HepG2 (cell line): ENCODE measurements around the gene ZPLD1. TPM values are rescaled to one million over a fixed set of nuclear protein-coding genes. Genes with fewer than 3 reads are reported as not detected.

Experiments used
- ATAC-seq: fragments of 200-7000 bp; cut with Tn5 transposase; 3 replicates; pipeline ENCODE4 v1.9.1; 2020; ENCODE audit warnings: mild to moderate bottlenecking, moderate library complexity
- BruUV-seq: library from RNA; stranded (reverse); fragments of 400-500 nt; replicated peaks from 2 replicates; lab custom pipeline; 2021; lab: Mats Ljungman, UMichigan
- CTCF ChIA-PET: fragments of 300-600 bp; formaldehyde crosslinking; extraction: SDS; loops from one replicate; lab custom pipeline; 2021; ENCODE audit warnings: low total read pairs, inconsistent platforms, low intra/inter-chr PET ratio; lab: Yijun Ruan, JAX
- POLR2A ChIA-PET: fragments of 350-600 bp; sonication (Branson Sonifier 250); formaldehyde crosslinking; loops from one replicate; lab custom pipeline; 2020; ENCODE audit warnings: antibody characterized with exemption, inconsistent platforms; lab: Yijun Ruan, JAX
- DNase-seq: peaks from one replicate; pipeline ENCODE4 v3.0.0-alpha.2; 2015; ENCODE audit warnings: low spot score
- FAIRE-seq: peaks from 3 replicates; lab custom pipeline; 2011; peaks lifted over from hg19 to GRCh38; lab: Jason Lieb, UNC
- H2AFZ ChIP-seq: one replicate; pipeline ENCODE4 v1.6.1; 2011; ENCODE audit warnings: low read length, inconsistent platforms
- H3K27ac ChIP-seq: fragments of 300-600 bp; 3 replicates; pipeline ENCODE4 v1.8.0; 2011; ENCODE audit warnings: mixed run types, mild to moderate bottlenecking, mixed read lengths, low read length, inconsistent platforms; ENCODE audit not compliant: insufficient read depth; ENCODE audit errors: extremely low read length
- H3K27me3 ChIP-seq, 2 experiments: fragments of 200-600 bp in 1 of 2; 2 replicates in 1 of 2; 3 replicates in 1 of 2; pipeline versions ENCODE4 v1.6.0 to v1.8.0; 2011; ENCODE audit warnings: low read length in 2 of 2, mild to moderate bottlenecking in 2 of 2, moderate library complexity in 2 of 2, inconsistent platforms in 1 of 2; ENCODE audit not compliant: insufficient read depth in 2 of 2, control insufficient read depth in 1 of 2
- H3K36me3 ChIP-seq, 2 experiments: fragments of 200-600 bp in 1 of 2; replicated peaks in 1 of 2; 2 replicates in 1 of 2; 3 replicates in 1 of 2; pipeline versions ENCODE4 v1.5.1 to v1.8.0; 2011; ENCODE audit warnings: low read length in 2 of 2, inconsistent platforms in 1 of 2; ENCODE audit not compliant: insufficient read depth in 2 of 2, control insufficient read depth in 1 of 2
- H3K4me1 ChIP-seq: 2 replicates; pipeline ENCODE4 v1.5.1; 2012; ENCODE audit warnings: low read length, inconsistent platforms; ENCODE audit not compliant: insufficient read depth
- H3K4me2 ChIP-seq: 2 replicates; pipeline ENCODE4 v1.6.0; 2011; ENCODE audit warnings: low read depth, low read length, inconsistent platforms
- H3K4me3 ChIP-seq, 3 experiments: fragments of 200-600 bp in 1 of 3; sonication (generic), shearing (Covaris generic) in 1 of 3; replicated peaks in 1 of 3; 2 replicates each; pipeline ENCODE4 v1.5.1; 2011 to 2016; ENCODE audit warnings: low read length in 3 of 3, inconsistent platforms in 2 of 3, low read depth in 2 of 3, mild to moderate bottlenecking in 2 of 3, control low read depth in 1 of 3, mixed read lengths in 1 of 3; ENCODE audit not compliant: insufficient read depth in 1 of 3
- H3K79me2 ChIP-seq: one replicate; pipeline ENCODE4 v1.6.1; 2011; ENCODE audit warnings: low read length, inconsistent platforms; ENCODE audit not compliant: insufficient read depth
- H3K9ac ChIP-seq: 2 replicates; pipeline ENCODE4 v1.6.0; 2011; ENCODE audit warnings: mild to moderate bottlenecking, low read depth, low read length, inconsistent platforms; ENCODE audit not compliant: insufficient read depth
- H3K9me3 ChIP-seq: 2 replicates; pipeline ENCODE4 v1.5.1; 2012; ENCODE audit warnings: mild to moderate bottlenecking, low read length
- H4K20me1 ChIP-seq: 2 replicates; pipeline ENCODE4 v1.6.0; 2011; ENCODE audit warnings: inconsistent platforms, mild to moderate bottlenecking, low read length, moderate library complexity; ENCODE audit not compliant: insufficient read depth
- ERF ChIP-seq: IDR thresholded peaks from 2 replicates; pipeline ENCODE4 v1.6.1; 2018; ENCODE audit warnings: missing biosample characterization, missing genetic modification reagents
- HHEX ChIP-seq: IDR thresholded peaks from 2 replicates; pipeline ENCODE4 v1.6.1; 2016; ENCODE audit warnings: control low read depth
- IRF9 ChIP-seq: sonication (generic); formaldehyde crosslinking; IDR thresholded peaks from 2 replicates; pipeline ENCODE4 v1.8.0; 2022; ENCODE audit warnings: missing genetic modification reagents, mild to moderate bottlenecking, borderline replicate concordance
- KDM3A ChIP-seq: IDR thresholded peaks from 2 replicates; pipeline ENCODE4 v1.6.1; 2018; ENCODE audit warnings: low read depth, missing compliant biosample characterization
- MTF2 ChIP-seq: sonication (generic); formaldehyde crosslinking; IDR thresholded peaks from 2 replicates; pipeline ENCODE4 v1.5.0; 2020; ENCODE audit warnings: missing genetic modification reagents, borderline replicate concordance
- SMAD9 ChIP-seq: sonication (generic); formaldehyde crosslinking; IDR thresholded peaks from 2 replicates; pipeline ENCODE4 v1.5.1; 2020; ENCODE audit warnings: mild to moderate bottlenecking, missing genetic modification reagents
- TCF7 ChIP-seq: sonication (generic); IDR thresholded peaks from 2 replicates; pipeline ENCODE4 v1.6.1; 2016; ENCODE audit warnings: antibody characterized with exemption, low read depth
- ZMYM4 ChIP-seq: sonication (generic); formaldehyde crosslinking; IDR thresholded peaks from 2 replicates; pipeline ENCODE4 v1.8.1; 2023; ENCODE audit warnings: mild to moderate bottlenecking, missing genetic modification reagents
- ZNF234 ChIP-seq: sonication (generic); formaldehyde crosslinking; conservative IDR thresholded peaks from 2 replicates; pipeline ENCODE4 v1.5.1; 2020; ENCODE audit warnings: mild to moderate bottlenecking, missing genetic modification reagents
- ZNF678 ChIP-seq: sonication (generic); formaldehyde crosslinking; IDR thresholded peaks from 2 replicates; pipeline ENCODE4 v1.4.0; 2020; ENCODE audit warnings: mild to moderate bottlenecking, missing genetic modification reagents
- ZNF691 ChIP-seq: sonication (generic); formaldehyde crosslinking; IDR thresholded peaks from 2 replicates; pipeline ENCODE4 v1.4.0; 2020; ENCODE audit warnings: missing genetic modification reagents, low read depth, mild to moderate bottlenecking, borderline replicate concordance
- ZNF75D ChIP-seq: sonication (generic); formaldehyde crosslinking; IDR thresholded peaks from 2 replicates; pipeline ENCODE4 v1.8.1; 2023; ENCODE audit warnings: missing genetic modification reagents, mild to moderate bottlenecking, borderline replicate concordance
- WGBS: methylation state at CpG from one replicate; pipeline ENCODE4 v1.1.6; 2017; ENCODE audit warnings: low lambda C conversion rate; 5-methylcytosine and 5-hydroxymethylcytosine counted together
- in situ Hi-C: cut with HindIII; loops from 2 replicates; pipeline ENCODE4 v1.10.0; 2017; ENCODE audit warnings: low pct_unique_long_range_greater_than_20kb; ENCODE audit not compliant: extremely low pct_ligation_motif_present
- intact Hi-C: fragments of 100-400 bp; cut with micrococcal nuclease; formaldehyde crosslinking; loops from one replicate; pipeline ENCODE4 v1.10.0; 2022; ENCODE audit not compliant: unreplicated experiment
- polyA plus RNA-seq, 8 experiments: library from polyadenylated mRNA; depleted of rRNA in 3 of 8; stranded (reverse) in 7 of 8; unstranded in 1 of 8; fragments of >200 nt; fragmentation: Illumina TruSeq in 4 of 8; extraction: Trizol in 4 of 8; gene quantifications; 2 replicates each; pipeline versions ENCODE4 v1.2.1 to v1.2.3, GENCODE V29; 2011 to 2016; ENCODE audit warnings: low read depth in 4 of 8, missing spikeins in 1 of 8, mixed read lengths in 1 of 8; ENCODE audit not compliant: insufficient read depth in 1 of 8
- total RNA-seq, 5 experiments: library from RNA; depleted of rRNA; stranded (reverse); fragments of >200 nt; fragmentation: Illumina TruSeq; extraction: Trizol; gene quantifications; 2 replicates each; pipeline ENCODE4 v1.2.3, GENCODE V29; 2016; ENCODE audit warnings: low read depth in 1 of 5
- TF ChIP-seq, protein P1 (sequence below): sonication (generic); formaldehyde crosslinking; IDR thresholded peaks from 2 replicates; pipeline ENCODE4 v1.9.0; 2021; ENCODE audit warnings: missing genetic modification reagents, borderline replicate concordance

The ZPLD1 gene
- total and polyA plus RNA-seq, 2 of the 13 experiments (the other 11 are each of a cell fraction or from before 2014, with no cell fraction given): not detected

- in situ Hi-C loops (no loop called here), intact Hi-C loops (no loop called here)
- H3K4me1 ChIP-seq: no peaks in the 10 kb centered on the region
- no peak overlapping the region for H3K4me3 ChIP-seq
- CTCF ChIA-PET: no interaction called here
- H3K27ac ChIP-seq: no peak overlapping the region
- ATAC-seq (no peak), FAIRE-seq (no peak), DNase-seq (no peak)
- no peaks in the 10 kb centered on the region for H3K9me3 ChIP-seq
- H2AFZ ChIP-seq: no peak overlapping the region
- no TSS peak for BruUV-seq
- 2% methylated on average over 2 of the region's 2 CpGs for WGBS
- no peak for TF ChIP-seq ZMYM4
- no peak for TF ChIP-seq MTF2 (CRISPR knock-in tag)
- TF ChIP-seq ZNF234 (CRISPR knock-in tag): no peak
- no peak for TF ChIP-seq SMAD9 (CRISPR knock-in tag)
- TF ChIP-seq HHEX (CRISPR knock-in tag): no peak
- TF ChIP-seq, protein P1, sequence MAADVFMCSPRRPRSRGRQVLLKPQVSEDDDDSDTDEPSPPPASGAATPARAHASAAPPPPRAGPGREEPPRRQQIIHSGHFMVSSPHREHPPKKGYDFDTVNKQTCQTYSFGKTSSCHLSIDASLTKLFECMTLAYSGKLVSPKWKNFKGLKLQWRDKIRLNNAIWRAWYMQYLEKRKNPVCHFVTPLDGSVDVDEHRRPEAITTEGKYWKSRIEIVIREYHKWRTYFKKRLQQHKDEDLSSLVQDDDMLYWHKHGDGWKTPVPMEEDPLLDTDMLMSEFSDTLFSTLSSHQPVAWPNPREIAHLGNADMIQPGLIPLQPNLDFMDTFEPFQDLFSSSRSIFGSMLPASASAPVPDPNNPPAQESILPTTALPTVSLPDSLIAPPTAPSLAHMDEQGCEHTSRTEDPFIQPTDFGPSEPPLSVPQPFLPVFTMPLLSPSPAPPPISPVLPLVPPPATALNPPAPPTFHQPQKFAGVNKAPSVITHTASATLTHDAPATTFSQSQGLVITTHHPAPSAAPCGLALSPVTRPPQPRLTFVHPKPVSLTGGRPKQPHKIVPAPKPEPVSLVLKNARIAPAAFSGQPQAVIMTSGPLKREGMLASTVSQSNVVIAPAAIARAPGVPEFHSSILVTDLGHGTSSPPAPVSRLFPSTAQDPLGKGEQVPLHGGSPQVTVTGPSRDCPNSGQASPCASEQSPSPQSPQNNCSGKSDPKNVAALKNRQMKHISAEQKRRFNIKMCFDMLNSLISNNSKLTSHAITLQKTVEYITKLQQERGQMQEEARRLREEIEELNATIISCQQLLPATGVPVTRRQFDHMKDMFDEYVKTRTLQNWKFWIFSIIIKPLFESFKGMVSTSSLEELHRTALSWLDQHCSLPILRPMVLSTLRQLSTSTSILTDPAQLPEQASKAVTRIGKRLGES (CRISPR knock-in tag): no peak
- TF ChIP-seq ERF (CRISPR knock-in tag): no peak
- no peak for TF ChIP-seq ZNF691 (CRISPR knock-in tag)
- no peak for TF ChIP-seq IRF9 (CRISPR knock-in tag)
- no peak for TF ChIP-seq ZNF75D (CRISPR knock-in tag)
- no peak for TF ChIP-seq KDM3A
- TF ChIP-seq ZNF678 (CRISPR knock-in tag): no peak
- TF ChIP-seq TCF7: no peak
- H3K4me2 ChIP-seq: no peak overlapping the region
- H3K9ac ChIP-seq: no peak overlapping the region
- no peaks in the 10 kb centered on the region for H3K27me3 ChIP-seq
- H3K79me2 ChIP-seq: no peaks in the 10 kb centered on the region
- H3K36me3 ChIP-seq: no peaks in the 10 kb centered on the region
- H4K20me1 ChIP-seq: no peaks in the 10 kb centered on the region
- POLR2A ChIA-PET: no interaction called here
Observed at GRCh38 chr3:102443021-102443420, 8.2 kb downstream of the ZPLD1 start.
